ENCODE data around the gene ZNF639.

The ZNF639 gene

GRCh38 chr3:179323197-179324110 lies 623 bp downstream of the ZNF639 start:
- H3K27me3 ChIP-seq (ENCODE audit: insufficient read depth, poor library complexity, severe bottlenecking), result no peaks in the 10 kb centered on the region
- TF ChIP-seq CTCF (IDR thresholded peaks at IDR 0.05; ENCODE audit: insufficient read depth, low read length) (no peak), POLR2AphosphoS5 (IDR thresholded peaks at IDR 0.05; ENCODE audit: low read depth) (peak; percentile 55; the same call in 1 of the 2 replicates)
- DNase-seq (ENCODE audit: low read depth in 1 of 2, low spot score in 1 of 2), result peak in 1 of 2 experiments; percentile 66

GRCh38 chr3:179324270-179324754 lies 1.5 kb downstream of the ZNF639 start:
- peak overlapping the region; percentile 76 for H3K4me3 ChIP-seq (replicated peaks; ENCODE audit: insufficient read depth, low read length)
- TF ChIP-seq REST (IDR thresholded peaks at IDR 0.05; ENCODE audit: insufficient replicate concordance, low read depth), result no peak
- H3K27me3 ChIP-seq (ENCODE audit: insufficient read depth, poor library complexity, severe bottlenecking), result no peaks in the 10 kb centered on the region
- no peak for DNase-seq (ENCODE audit: low read depth in 1 of 2, low spot score in 1 of 2)
- H3K27ac ChIP-seq (replicated peaks), result peak overlapping the region; percentile 97

More at GRCh38 chr3:179323197-179324110, 623 bp downstream of the ZNF639 start:
- Histone ChIP-seq H3K27ac (replicated peaks) (peak overlapping the region; percentile 97), H3K4me3 (replicated peaks; ENCODE audit: insufficient read depth, low read length) (peak overlapping the region; percentile 76)

GRCh38 chr3:179330438-179330837 lies 7.6 kb downstream of the ZNF639 start:
- no peak overlapping the region for H3K27ac ChIP-seq (replicated peaks)
- no peak overlapping the region for H3K4me3 ChIP-seq (replicated peaks; ENCODE audit: insufficient read depth, low read length)
- no peaks in the 10 kb centered on the region for H3K27me3 ChIP-seq (ENCODE audit: insufficient read depth, poor library complexity, severe bottlenecking)
- TF ChIP-seq SPI1 (IDR thresholded peaks at IDR 0.05; ENCODE audit: borderline replicate concordance, low read depth), result no peak
- no peak for DNase-seq (ENCODE audit: low read depth in 1 of 2, low spot score in 1 of 2)

GRCh38 chr3:179332240-179332639 lies 9.4 kb downstream of the ZNF639 start:
- H3K27me3 ChIP-seq (ENCODE audit: insufficient read depth, poor library complexity, severe bottlenecking), result no peaks in the 10 kb centered on the region
- no peak for DNase-seq (ENCODE audit: low read depth in 1 of 2, low spot score in 1 of 2)
- no peak overlapping the region for H3K27ac ChIP-seq (replicated peaks)
- TF ChIP-seq REST (IDR thresholded peaks at IDR 0.05; ENCODE audit: insufficient replicate concordance, low read depth), result no peak
- no peak overlapping the region for H3K4me3 ChIP-seq (replicated peaks; ENCODE audit: insufficient read depth, low read length)

GRCh38 chr3:179333084-179333483 lies 10.3 kb downstream of the ZNF639 start:
- no peak for DNase-seq (ENCODE audit: low read depth in 1 of 2, low spot score in 1 of 2)
- Histone ChIP-seq H3K4me3 (replicated peaks; ENCODE audit: insufficient read depth, low read length) (no peak overlapping the region), H3K27me3 (ENCODE audit: insufficient read depth, poor library complexity, severe bottlenecking) (no peaks in the 10 kb centered on the region), H3K27ac (replicated peaks) (no peak overlapping the region)
- TF ChIP-seq SPI1 (IDR thresholded peaks at IDR 0.05; ENCODE audit: borderline replicate concordance, low read depth) (no peak), CTCF (IDR thresholded peaks at IDR 0.05; ENCODE audit: insufficient read depth, low read length) (no peak), REST (IDR thresholded peaks at IDR 0.05; ENCODE audit: insufficient replicate concordance, low read depth) (no peak), POLR2AphosphoS5 (IDR thresholded peaks at IDR 0.05; ENCODE audit: low read depth) (no peak), GABPA (IDR thresholded peaks at IDR 0.05; ENCODE audit: low read depth) (no peak)

Data from HL-60 (cell line).